ENCODE results near the gene CCDC187.

DNA sequence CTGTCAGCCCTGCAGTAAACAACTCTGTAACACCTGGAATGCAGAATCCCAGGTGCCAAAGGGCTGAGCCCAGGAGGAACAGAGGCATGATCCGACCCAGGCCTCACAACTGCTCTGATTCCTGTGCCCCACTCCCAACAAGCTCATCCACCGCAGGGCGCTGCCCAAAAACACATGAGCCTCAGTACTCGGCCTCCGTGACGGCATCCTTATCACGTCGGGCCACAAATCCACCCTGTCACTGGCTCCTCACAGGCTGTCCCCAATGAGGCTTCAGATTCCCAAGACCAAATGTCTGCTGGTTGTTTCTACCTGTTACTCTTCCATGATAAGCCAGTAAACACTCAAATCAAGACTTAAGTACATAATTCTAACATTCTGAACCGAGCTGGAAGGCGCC, 73.5 kb downstream of the CCDC187 start:
- TF ChIP-seq, protein P1, sequence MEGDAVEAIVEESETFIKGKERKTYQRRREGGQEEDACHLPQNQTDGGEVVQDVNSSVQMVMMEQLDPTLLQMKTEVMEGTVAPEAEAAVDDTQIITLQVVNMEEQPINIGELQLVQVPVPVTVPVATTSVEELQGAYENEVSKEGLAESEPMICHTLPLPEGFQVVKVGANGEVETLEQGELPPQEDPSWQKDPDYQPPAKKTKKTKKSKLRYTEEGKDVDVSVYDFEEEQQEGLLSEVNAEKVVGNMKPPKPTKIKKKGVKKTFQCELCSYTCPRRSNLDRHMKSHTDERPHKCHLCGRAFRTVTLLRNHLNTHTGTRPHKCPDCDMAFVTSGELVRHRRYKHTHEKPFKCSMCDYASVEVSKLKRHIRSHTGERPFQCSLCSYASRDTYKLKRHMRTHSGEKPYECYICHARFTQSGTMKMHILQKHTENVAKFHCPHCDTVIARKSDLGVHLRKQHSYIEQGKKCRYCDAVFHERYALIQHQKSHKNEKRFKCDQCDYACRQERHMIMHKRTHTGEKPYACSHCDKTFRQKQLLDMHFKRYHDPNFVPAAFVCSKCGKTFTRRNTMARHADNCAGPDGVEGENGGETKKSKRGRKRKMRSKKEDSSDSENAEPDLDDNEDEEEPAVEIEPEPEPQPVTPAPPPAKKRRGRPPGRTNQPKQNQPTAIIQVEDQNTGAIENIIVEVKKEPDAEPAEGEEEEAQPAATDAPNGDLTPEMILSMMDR (IDR thresholded peaks at IDR 0.05) = no peak
- TF ChIP-seq POLR2AphosphoS5 (IDR thresholded peaks at IDR 0.05) = no peak

Measured in transverse colon (tissue), 4 donors.